Karpas-422 (cell line): ENCODE measurements around the gene CHPT1. TPM values are rescaled to one million over a fixed set of nuclear protein-coding genes. Genes with fewer than 3 reads are reported as not detected.
A peak's percentile ranks its signal among the peaks of the same experiment; 100 is the strongest.

Source experiments
- DNase-seq: peaks from one replicate; pipeline ENCODE4 v3.0.0-alpha.2; 2015
- H2AFZ ChIP-seq: fragments of 200-600 bp; sonication (generic); 2 replicates; pipeline ENCODE4 v1.6.1; 2014; ENCODE audit warnings: antibody characterized with exemption, low read length, mixed read lengths
- H3K27ac ChIP-seq: fragments of 200-600 bp; sonication (generic); 2 replicates; pipeline ENCODE4 v1.5.1; 2014; ENCODE audit warnings: mild to moderate bottlenecking, low read length, moderate library complexity
- H3K27me3 ChIP-seq: fragments of 200-600 bp; sonication (generic); 2 replicates; pipeline ENCODE4 v1.6.1; 2014; ENCODE audit warnings: low read length, mixed read lengths
- H3K36me3 ChIP-seq: fragments of 200-600 bp; sonication (generic); 2 replicates; pipeline ENCODE4 v1.6.1; 2014; ENCODE audit warnings: low read length, mixed read lengths; ENCODE audit not compliant: insufficient read depth
- H3K4me1 ChIP-seq: fragments of 200-600 bp; sonication (generic); 2 replicates; pipeline ENCODE4 v1.6.1; 2014; ENCODE audit warnings: mild to moderate bottlenecking, low read length, mixed read lengths
- H3K4me2 ChIP-seq: fragments of 200-600 bp; sonication (generic); 2 replicates; pipeline ENCODE4 v1.6.1; 2014; ENCODE audit warnings: low read length, low read depth, mild to moderate bottlenecking; ENCODE audit not compliant: poor library complexity, severe bottlenecking
- H3K4me3 ChIP-seq: fragments of 200-600 bp; sonication (generic); 2 replicates; pipeline ENCODE4 v1.5.1; 2014; ENCODE audit warnings: mild to moderate bottlenecking, antibody characterized with exemption, low read length, mixed read lengths
- H3K79me2 ChIP-seq: fragments of 200-600 bp; sonication (generic); 2 replicates; pipeline ENCODE4 v1.6.1; 2014; ENCODE audit warnings: mild to moderate bottlenecking, low read length, mixed read lengths
- H3K9ac ChIP-seq: fragments of 200-600 bp; sonication (generic); 2 replicates; pipeline ENCODE4 v1.6.0; 2014; ENCODE audit warnings: low read length
- H3K9me2 ChIP-seq: fragments of 200-600 bp; sonication (generic), shearing (Covaris generic); replicated peaks from 2 replicates; pipeline ENCODE4 v1.6.0; 2014; ENCODE audit warnings: mild to moderate bottlenecking, low read length, moderate library complexity; ENCODE audit not compliant: insufficient read depth
- H3K9me3 ChIP-seq: fragments of 300-700, 200-600 bp; sonication (generic); 2 replicates; pipeline ENCODE4 v1.6.1; 2014; ENCODE audit warnings: low read length, mixed read lengths
- H4K20me1 ChIP-seq: fragments of 200-600 bp; sonication (generic); 2 replicates; pipeline ENCODE4 v1.6.1; 2014; ENCODE audit warnings: mild to moderate bottlenecking, antibody characterized with exemption, low read length, low read depth; ENCODE audit not compliant: insufficient read depth
- total RNA-seq: library from RNA; depleted of rRNA; stranded (reverse); fragments of >200 nt; shearing (Covaris generic); gene quantifications from 2 replicates; pipeline ENCODE4 v1.2.3, GENCODE V29; 2014; ENCODE audit warnings: low replicate concordance

CHPT1 gene
- total RNA-seq, 1 experiment from 2014 or later = 0.11 TPM

GRCh38 chr12:101747697-101748096 lies 50.3 kb downstream of the CHPT1 start:
- Histone ChIP-seq H3K9ac (no peak overlapping the region), H3K36me3 (no peaks in the 10 kb centered on the region), H3K9me3 (no peaks in the 10 kb centered on the region), H3K9me2 (no peaks in the 10 kb centered on the region), H4K20me1 (no peaks in the 10 kb centered on the region), H3K4me1 (peaks cover 4% of the 10 kb centered on the region; the same call in 1 of the 2 replicates), H2AFZ (no peak overlapping the region), H3K79me2 (no peaks in the 10 kb centered on the region), H3K27ac (no peak overlapping the region), H3K27me3 (no peaks in the 10 kb centered on the region), H3K4me3 (no peak overlapping the region), H3K4me2 (no peak overlapping the region)
- DNase-seq = no peak

- no peaks in the 10 kb centered on the region for H3K9me2 ChIP-seq
- H4K20me1 ChIP-seq = no peaks in the 10 kb centered on the region
- no peak overlapping the region for H3K9ac ChIP-seq
- no peaks in the 10 kb centered on the region for H3K27me3 ChIP-seq
- H3K27ac ChIP-seq = no peak overlapping the region
- H2AFZ ChIP-seq = no peak overlapping the region
- peaks cover 4% of the 10 kb centered on the region; the same call in 1 of the 2 replicates for H3K4me1 ChIP-seq
- no peaks in the 10 kb centered on the region for H3K9me3 ChIP-seq
- no peak overlapping the region for H3K4me3 ChIP-seq
- no peak for DNase-seq
- H3K36me3 ChIP-seq = no peaks in the 10 kb centered on the region
- no peaks in the 10 kb centered on the region for H3K79me2 ChIP-seq
- no peak overlapping the region for H3K4me2 ChIP-seq
Observed at GRCh38 chr12:101748907-101749306, 51.5 kb downstream of the CHPT1 start.

GRCh38 chr12:101749657-101750056 lies 52.2 kb downstream of the CHPT1 start:
- no peaks in the 10 kb centered on the region for H3K9me2 ChIP-seq
- no peaks in the 10 kb centered on the region for H3K79me2 ChIP-seq
- no peaks in the 10 kb centered on the region for H3K9me3 ChIP-seq
- no peak overlapping the region for H3K27ac ChIP-seq
- no peak overlapping the region for H2AFZ ChIP-seq
- no peak overlapping the region for H3K4me3 ChIP-seq
- no peaks in the 10 kb centered on the region for H4K20me1 ChIP-seq
- no peak overlapping the region for H3K4me2 ChIP-seq
- no peaks in the 10 kb centered on the region for H3K27me3 ChIP-seq
- H3K36me3 ChIP-seq = no peaks in the 10 kb centered on the region
- DNase-seq = no peak
- H3K4me1 ChIP-seq = peaks cover 4% of the 10 kb centered on the region; the same call in 1 of the 2 replicates
- no peak overlapping the region for H3K9ac ChIP-seq

GRCh38 chr12:101750152-101750551 lies 52.7 kb downstream of the CHPT1 start:
- no peak overlapping the region for H3K4me2 ChIP-seq
- no peaks in the 10 kb centered on the region for H3K27me3 ChIP-seq
- H3K27ac ChIP-seq = no peak overlapping the region
- H3K4me1 ChIP-seq = peaks cover 4% of the 10 kb centered on the region; the same call in 1 of the 2 replicates
- DNase-seq = no peak
- no peak overlapping the region for H3K9ac ChIP-seq
- no peaks in the 10 kb centered on the region for H3K79me2 ChIP-seq
- no peaks in the 10 kb centered on the region for H3K36me3 ChIP-seq
- no peaks in the 10 kb centered on the region for H3K9me2 ChIP-seq
- no peaks in the 10 kb centered on the region for H3K9me3 ChIP-seq
- no peak overlapping the region for H3K4me3 ChIP-seq
- H2AFZ ChIP-seq = no peak overlapping the region
- no peaks in the 10 kb centered on the region for H4K20me1 ChIP-seq

- DNase-seq = peak; percentile 70
- H3K27me3 ChIP-seq = no peaks in the 10 kb centered on the region
- no peaks in the 10 kb centered on the region for H3K36me3 ChIP-seq
- no peak overlapping the region for H3K4me2 ChIP-seq
- no peaks in the 10 kb centered on the region for H4K20me1 ChIP-seq
- H3K9ac ChIP-seq = no peak overlapping the region
- H3K9me2 ChIP-seq = no peaks in the 10 kb centered on the region
- no peak overlapping the region for H2AFZ ChIP-seq
- H3K4me1 ChIP-seq = no peaks in the 10 kb centered on the region
- H3K27ac ChIP-seq = no peak overlapping the region
- no peaks in the 10 kb centered on the region for H3K9me3 ChIP-seq
- H3K4me3 ChIP-seq = no peak overlapping the region
- H3K79me2 ChIP-seq = no peaks in the 10 kb centered on the region
Observed at GRCh38 chr12:101759396-101760047, 62.1 kb downstream of the CHPT1 start.

- H3K36me3 ChIP-seq = no peaks in the 10 kb centered on the region
- no peaks in the 10 kb centered on the region for H3K9me2 ChIP-seq
- no peak overlapping the region for H3K4me2 ChIP-seq
- no peaks in the 10 kb centered on the region for H3K79me2 ChIP-seq
- no peaks in the 10 kb centered on the region for H3K27me3 ChIP-seq
- no peak overlapping the region for H3K27ac ChIP-seq
- H4K20me1 ChIP-seq = no peaks in the 10 kb centered on the region
- DNase-seq = no peak
- H3K9me3 ChIP-seq = no peaks in the 10 kb centered on the region
- no peaks in the 10 kb centered on the region for H3K4me1 ChIP-seq
- H3K4me3 ChIP-seq = no peak overlapping the region
- no peak overlapping the region for H3K9ac ChIP-seq
- H2AFZ ChIP-seq = no peak overlapping the region
Observed at GRCh38 chr12:101761350-101761749, 63.9 kb downstream of the CHPT1 start.

GRCh38 chr12:101761781-101762180 lies 64.3 kb downstream of the CHPT1 start:
- Histone ChIP-seq H4K20me1 (no peaks in the 10 kb centered on the region), H3K27ac (no peak overlapping the region), H3K79me2 (no peaks in the 10 kb centered on the region), H3K4me2 (no peak overlapping the region), H3K4me3 (no peak overlapping the region), H3K9me3 (no peaks in the 10 kb centered on the region), H3K9ac (no peak overlapping the region), H3K9me2 (no peaks in the 10 kb centered on the region), H2AFZ (no peak overlapping the region), H3K4me1 (no peaks in the 10 kb centered on the region), H3K27me3 (no peaks in the 10 kb centered on the region), H3K36me3 (no peaks in the 10 kb centered on the region)
- DNase-seq = no peak

GRCh38 chr12:101763246-101763931 lies 65.9 kb downstream of the CHPT1 start:
- DNase-seq = no peak
- Histone ChIP-seq H3K4me1 (no peaks in the 10 kb centered on the region), H3K4me2 (no peak overlapping the region), H3K9ac (no peak overlapping the region), H3K9me3 (no peaks in the 10 kb centered on the region), H4K20me1 (no peaks in the 10 kb centered on the region), H3K4me3 (no peak overlapping the region), H3K9me2 (no peaks in the 10 kb centered on the region), H3K27me3 (no peaks in the 10 kb centered on the region), H3K79me2 (no peaks in the 10 kb centered on the region), H2AFZ (no peak overlapping the region), H3K27ac (no peak overlapping the region), H3K36me3 (no peaks in the 10 kb centered on the region)
